ENCODE data around the gene CSNK2A3. TPM values are rescaled to one million over a fixed set of nuclear protein-coding genes. Genes with fewer than 3 reads are reported as not detected.

CSNK2A3 gene
- total RNA-seq, 4 donors from 2014 or later, result 0.64 to 1.5 (median 0.68) TPM; not detected in 1

GRCh38 chr11:11389238-11389637 is 36.2 kb upstream of the CSNK2A3 start:
- Histone ChIP-seq H3K9me3 (no peaks in the 10 kb centered on the region), H3K27me3 (no peaks in the 10 kb centered on the region), H3K36me3 (no peaks in the 10 kb centered on the region), H3K4me3 (no peak overlapping the region), H3K27ac (peak overlapping the region; percentile 26 to 66 (median 32)), H3K4me1 (peaks cover 7 to 40% (median 18%) of the 10 kb centered on the region in 4 donors)
- 25 to 56% methylated on average over 3 to 4 of the region's 4 CpGs for WGBS, 2 donors (ENCODE audit: low coverage in 1 of 2)
- intact Hi-C loops (cut with DNase I; ENCODE audit: low total_unique reads), result no loop called here
- TF ChIP-seq CTCF (IDR thresholded peaks at IDR 0.05) (no peak), POLR2A (IDR thresholded peaks at IDR 0.05) (no peak), EP300 (IDR thresholded peaks at IDR 0.05; ENCODE audit: low read depth) (no peak), POLR2AphosphoS5 (IDR thresholded peaks at IDR 0.05) (no peak)
- peak; percentile 79 for DNase-seq
- in situ Hi-C loops (cut with MboI; ENCODE audit: low pct_ligation_motif_present in 1 of 4, low pct_unique_long_range_greater_than_20kb in 1 of 4, low sequenced_read_pairs in 3 of 4), result no loop called here

DNA sequence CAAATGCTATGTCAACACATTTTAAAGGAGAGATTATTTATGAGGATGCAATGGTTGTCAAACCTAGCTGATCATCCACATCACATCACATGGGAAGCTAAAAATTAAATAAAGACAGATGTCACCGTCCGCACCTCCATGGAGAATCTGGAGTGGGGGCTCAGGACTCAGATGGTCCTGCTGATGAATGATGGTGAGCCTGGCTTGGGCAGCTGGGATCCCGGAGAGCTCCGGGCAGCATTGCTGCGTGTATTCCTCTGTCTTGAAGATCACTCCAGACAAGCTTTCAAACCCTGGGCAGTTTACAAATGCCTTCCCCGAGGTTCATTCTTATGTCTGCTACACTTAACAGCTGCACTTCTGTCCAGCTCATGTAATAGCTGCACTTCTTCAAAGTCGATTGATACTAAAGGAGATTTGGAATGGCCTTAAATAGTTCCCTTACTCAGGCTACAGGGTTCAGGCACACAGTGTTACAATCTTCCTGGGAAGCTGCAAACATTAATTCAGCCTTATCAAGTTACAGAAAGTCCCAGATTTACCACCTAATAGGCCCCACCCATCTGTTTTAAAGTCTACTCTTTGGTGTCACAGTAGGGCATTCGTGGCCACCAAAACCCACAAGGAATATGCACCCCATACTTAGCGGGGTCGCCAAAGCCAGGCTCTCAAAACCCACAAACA is 34.7 kb upstream of the CSNK2A3 start:
- no peaks in the 10 kb centered on the region for H3K36me3 ChIP-seq
- no peaks in the 10 kb centered on the region for H3K9me3 ChIP-seq
- WGBS, 2 donors (ENCODE audit: low coverage in 1 of 2), result 68 to 81% methylated on average over 7 to 10 of the region's 10 CpGs
- DNase-seq, result no peak
- H3K4me1 ChIP-seq, result peaks cover 7 to 40% (median 18%) of the 10 kb centered on the region in 4 donors
- no peak overlapping the region for H3K27ac ChIP-seq
- intact Hi-C loops (cut with DNase I; ENCODE audit: low total_unique reads) (no loop called here), in situ Hi-C loops (cut with MboI; ENCODE audit: low pct_ligation_motif_present in 1 of 4, low pct_unique_long_range_greater_than_20kb in 1 of 4, low sequenced_read_pairs in 3 of 4) (no loop called here)
- H3K27me3 ChIP-seq, result no peaks in the 10 kb centered on the region
- TF ChIP-seq POLR2AphosphoS5 (IDR thresholded peaks at IDR 0.05) (no peak), EP300 (IDR thresholded peaks at IDR 0.05; ENCODE audit: low read depth) (no peak)
- H3K4me3 ChIP-seq, result no peak overlapping the region

GRCh38 chr11:11387207-11387606 is 34.2 kb upstream of the CSNK2A3 start:
- Histone ChIP-seq H3K4me1 (peaks cover 7 to 35% (median 13%) of the 10 kb centered on the region in 4 donors), H3K27me3 (no peaks in the 10 kb centered on the region), H3K4me3 (no peak overlapping the region), H3K9me3 (no peaks in the 10 kb centered on the region), H3K27ac (no peak overlapping the region), H3K36me3 (no peaks in the 10 kb centered on the region)
- TF ChIP-seq POLR2A (IDR thresholded peaks at IDR 0.05), result no peak
- no peak for TF ChIP-seq EP300 (IDR thresholded peaks at IDR 0.05; ENCODE audit: low read depth)
- TF ChIP-seq CTCF (IDR thresholded peaks at IDR 0.05), result no peak
- TF ChIP-seq POLR2AphosphoS5 (IDR thresholded peaks at IDR 0.05), result no peak
- in situ Hi-C loops (cut with MboI; ENCODE audit: low pct_ligation_motif_present in 1 of 4, low pct_unique_long_range_greater_than_20kb in 1 of 4, low sequenced_read_pairs in 3 of 4), result no loop called here
- WGBS, 2 donors (ENCODE audit: low coverage in 1 of 2), result 75 to 80% methylated on average over 1 to 4 of the region's 4 CpGs
- intact Hi-C loops (cut with DNase I; ENCODE audit: low total_unique reads), result no loop called here
- no peak for DNase-seq

GRCh38 chr11:11384829-11385228 is 31.8 kb upstream of the CSNK2A3 start:
- in situ Hi-C loops (cut with MboI; ENCODE audit: low pct_ligation_motif_present in 1 of 4, low pct_unique_long_range_greater_than_20kb in 1 of 4, low sequenced_read_pairs in 3 of 4) (no loop called here), intact Hi-C loops (cut with DNase I; ENCODE audit: low total_unique reads) (no loop called here)
- WGBS, 2 donors (ENCODE audit: low coverage in 1 of 2), result 88 to 94% methylated on average over 2 of the region's 2 CpGs
- Histone ChIP-seq H3K27me3 (no peaks in the 10 kb centered on the region), H3K9me3 (no peaks in the 10 kb centered on the region), H3K27ac (no peak overlapping the region), H3K4me1 (peaks cover 0 to 11% (median 5%) of the 10 kb centered on the region in 4 donors), H3K4me3 (no peak overlapping the region), H3K36me3 (no peaks in the 10 kb centered on the region)
- no peak for TF ChIP-seq CTCF (IDR thresholded peaks at IDR 0.05)
- TF ChIP-seq POLR2AphosphoS5 (IDR thresholded peaks at IDR 0.05), result no peak
- TF ChIP-seq EP300 (IDR thresholded peaks at IDR 0.05; ENCODE audit: low read depth), result no peak
- no peak for TF ChIP-seq POLR2A (IDR thresholded peaks at IDR 0.05)
- DNase-seq, result no peak

Measured in transverse colon (tissue), 4 donors.